Measurements from ENCODE around the gene GAS2L2.

The GAS2L2 gene

DNA sequence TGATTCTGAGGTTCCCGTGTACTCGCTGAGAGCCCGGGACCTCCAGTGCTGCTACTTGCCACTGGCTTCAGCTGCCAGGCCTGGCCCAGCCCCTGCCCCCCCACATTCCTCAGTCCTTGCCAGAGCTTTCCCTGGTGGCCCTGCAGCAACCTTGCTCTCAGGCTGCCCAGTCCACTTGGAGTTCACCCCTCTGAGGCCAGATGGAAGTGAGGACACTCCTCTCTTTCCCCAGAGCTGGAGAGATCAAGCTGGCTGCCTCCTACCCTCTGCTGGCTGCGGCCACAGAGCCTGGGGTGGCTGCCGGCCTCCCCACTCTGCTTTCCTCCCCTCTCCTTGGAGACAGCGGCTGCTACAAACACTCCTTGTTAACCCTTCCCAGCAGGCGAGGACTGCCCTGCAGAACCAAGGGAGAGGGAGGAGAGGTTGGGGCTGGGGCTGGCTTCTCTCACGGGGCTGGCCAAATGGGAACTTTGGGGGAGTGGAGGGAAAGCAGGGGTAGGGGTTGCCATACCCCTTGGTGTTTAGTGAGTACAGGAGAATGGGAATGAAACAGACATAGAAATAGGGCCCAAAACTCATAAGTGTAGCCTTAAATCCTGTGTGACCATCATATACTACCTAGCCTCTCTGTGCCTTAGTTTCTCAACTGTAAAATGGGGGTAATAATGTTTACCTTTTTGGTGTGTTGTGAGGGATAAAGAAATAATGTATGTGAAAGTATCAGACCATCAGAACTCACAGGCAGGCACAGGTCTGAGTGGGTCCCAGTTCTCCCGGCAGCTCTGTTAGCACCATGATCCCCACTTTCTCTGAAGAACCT is at the start of gene GAS2L2:
TSS of gene GAS2L2 (minus strand) at position 295 of the 820 bp plus-strand sequence. CDS start 389 bp downstream, outside the sequence.
- DNase-seq (ENCODE audit: low spot score) = peak; percentile 36

DNA sequence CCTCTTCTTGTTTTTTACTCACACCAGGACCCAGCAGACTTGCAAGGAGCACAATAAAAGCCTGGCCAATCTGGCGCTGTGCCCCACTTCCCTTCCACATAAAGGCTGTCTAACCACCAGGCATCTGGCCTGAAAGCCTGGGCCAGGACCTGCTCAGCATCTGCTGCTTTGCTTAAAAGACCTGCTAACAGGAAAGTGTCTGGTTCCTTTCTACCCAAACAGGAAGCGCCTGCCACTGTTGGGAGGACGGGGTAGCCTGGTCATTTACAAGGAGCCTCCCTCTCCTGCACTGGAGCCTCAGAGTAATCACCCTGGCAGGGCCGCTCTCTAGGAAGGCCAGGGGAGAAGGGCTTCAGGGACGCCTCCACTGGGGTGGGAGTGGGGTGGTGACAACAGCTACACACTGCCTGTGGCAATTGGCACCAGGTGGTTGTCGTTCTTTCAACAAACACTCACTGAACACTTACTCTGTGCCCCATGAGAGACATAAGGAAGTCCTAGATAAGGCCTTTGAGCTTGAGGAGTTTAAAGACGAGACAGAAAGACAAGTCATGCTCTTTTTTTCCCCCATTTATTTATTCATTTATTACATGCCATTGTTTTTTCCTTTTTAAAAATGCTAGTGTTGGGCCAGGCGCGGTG is 48.7 kb upstream of the GAS2L2 start:
- DNase-seq (ENCODE audit: low spot score) = peak; percentile 88

DNA sequence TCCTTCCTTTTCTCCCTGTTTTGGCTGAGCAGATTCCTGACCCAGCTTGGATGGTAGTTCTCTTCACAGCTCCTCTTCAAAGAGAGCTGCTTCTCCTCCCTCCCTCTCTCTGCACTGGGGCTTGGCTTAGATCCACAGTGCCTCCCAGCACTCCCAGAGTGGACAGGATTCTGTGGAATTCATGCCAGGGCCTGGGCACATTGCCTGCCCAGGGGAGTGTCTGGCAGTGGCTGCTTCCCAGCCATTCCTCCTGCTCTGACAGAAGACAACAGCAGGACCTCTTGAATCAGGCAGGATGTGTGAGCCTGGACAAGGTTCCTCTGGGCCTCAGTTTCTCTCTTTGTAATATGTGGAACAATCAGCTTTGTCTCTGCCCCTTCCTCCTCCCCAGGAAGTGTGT is 46.9 kb upstream of the GAS2L2 start:
- DNase-seq (ENCODE audit: low spot score) = peak; percentile 79

DNA sequence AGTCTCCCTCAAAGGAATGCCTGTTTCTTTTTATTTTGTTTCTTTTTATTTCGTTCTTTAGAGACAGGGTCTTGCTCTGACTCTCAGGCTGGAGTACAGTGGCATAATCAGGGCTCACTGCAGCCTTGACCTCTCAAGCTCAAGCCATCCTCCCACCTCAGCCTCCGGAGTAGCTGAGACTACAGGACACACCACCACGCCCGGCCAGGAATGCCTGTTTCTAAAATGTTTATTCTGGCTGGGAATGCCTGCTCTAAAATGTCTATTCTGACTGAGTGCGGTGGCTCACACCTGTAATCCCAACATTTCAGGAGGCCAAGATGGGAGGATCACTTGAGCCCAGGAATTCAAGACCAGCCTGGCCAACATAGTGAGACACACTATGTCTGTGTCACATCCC is 44.9 kb upstream of the GAS2L2 start:
- DNase-seq (ENCODE audit: low spot score) = no peak

DNA sequence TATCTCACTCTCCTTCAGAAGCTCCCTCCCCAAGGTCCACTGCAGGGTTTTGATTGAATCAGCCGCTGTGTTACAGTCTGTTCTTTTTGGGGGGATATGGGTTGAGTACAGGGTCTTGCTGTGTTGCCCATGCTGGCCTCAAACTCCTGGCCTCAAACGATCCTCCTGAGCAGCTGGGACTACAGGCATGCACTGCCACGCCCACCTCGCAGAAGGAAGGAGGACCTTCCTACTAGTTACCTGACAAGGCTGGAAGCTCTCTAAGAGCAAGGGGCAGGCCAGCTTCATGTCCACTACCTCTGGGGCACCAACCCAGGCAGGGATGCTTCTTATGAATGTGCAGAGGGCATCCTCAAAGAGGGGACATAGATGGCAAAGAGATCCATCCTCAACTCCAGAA is 44.3 kb upstream of the GAS2L2 start:
- no peak for DNase-seq (ENCODE audit: low spot score)

DNA sequence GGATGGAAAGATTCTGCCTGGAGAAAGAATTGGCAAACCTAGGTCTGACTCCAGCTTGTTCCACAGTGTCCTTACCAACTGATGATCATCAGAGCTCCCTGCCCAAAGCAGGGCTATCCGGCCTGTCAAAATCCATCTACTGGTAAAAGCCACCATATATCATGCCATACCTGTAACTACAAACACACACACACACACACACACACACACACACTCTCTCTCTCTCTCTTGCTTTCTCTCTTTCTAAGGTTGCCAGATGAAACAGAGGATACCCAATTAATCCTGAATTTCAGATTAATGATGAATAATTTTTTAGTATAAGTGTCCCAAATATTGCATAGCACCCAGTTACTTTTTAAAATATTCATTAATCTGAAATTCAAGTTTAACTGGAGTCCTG is 43.9 kb upstream of the GAS2L2 start:
- no peak for DNase-seq (ENCODE audit: low spot score)

DNA sequence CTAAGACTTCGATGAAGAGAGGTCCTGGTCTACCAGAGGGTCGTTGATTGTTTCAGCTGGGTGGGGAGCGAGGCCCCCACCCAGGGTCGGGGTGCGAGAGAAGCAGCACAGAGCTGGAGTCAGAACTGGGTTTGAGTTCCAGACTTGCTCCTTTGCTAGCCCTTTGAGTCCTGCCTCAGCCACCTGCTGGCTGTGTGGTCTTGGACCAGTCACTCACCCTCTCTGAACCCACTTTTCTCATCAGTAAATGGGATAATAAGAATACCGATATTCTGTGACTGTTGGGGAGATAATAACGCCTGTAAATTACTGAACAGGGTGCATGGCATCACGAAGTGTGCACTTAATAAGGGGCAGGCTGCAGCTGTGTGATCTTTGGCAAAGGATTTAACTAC is 42.8 kb upstream of the GAS2L2 start:
- DNase-seq (ENCODE audit: low spot score) = no peak

DNA sequence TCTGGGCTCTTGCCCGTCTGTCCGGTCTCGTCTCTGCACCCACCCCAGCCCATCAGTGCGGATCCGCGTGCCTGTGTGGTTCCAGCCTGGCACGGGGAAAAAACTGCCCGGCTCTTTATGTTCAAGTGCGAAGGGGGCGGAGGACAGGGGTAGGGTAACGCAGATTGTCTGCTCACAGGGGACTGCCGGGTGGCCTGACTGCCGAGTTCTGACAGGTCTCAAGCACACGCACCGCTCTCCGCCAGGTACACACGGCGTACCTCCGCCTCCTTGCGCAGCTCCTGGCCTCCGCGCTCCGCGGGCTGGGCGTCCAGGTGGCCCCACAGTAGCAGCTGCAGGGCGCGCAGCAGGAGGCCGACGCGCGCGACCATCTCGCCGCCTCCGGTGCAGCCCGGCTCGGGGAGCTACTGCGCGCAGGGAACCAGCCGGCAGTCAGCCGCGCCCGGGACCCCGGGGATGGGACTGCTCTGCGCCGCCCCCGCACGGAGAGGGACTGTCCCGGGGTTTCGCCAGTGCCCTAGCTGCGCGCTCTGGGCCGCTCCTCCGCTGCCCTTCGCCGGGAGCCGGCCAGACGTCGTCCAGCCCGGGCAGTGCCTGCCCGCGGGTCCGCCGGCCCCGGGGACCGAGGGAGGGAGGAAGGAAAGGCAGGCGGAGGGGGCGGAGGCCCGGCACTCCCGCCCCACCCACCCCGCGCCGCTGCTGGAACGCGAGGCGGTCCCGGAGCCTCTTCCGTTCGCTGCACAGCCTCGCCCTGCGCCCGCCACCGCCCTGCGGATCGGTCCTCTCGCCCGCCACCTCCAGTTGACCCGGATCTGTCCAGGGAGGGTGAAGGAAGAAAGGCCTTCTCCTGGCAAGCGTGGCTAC is 42.2 kb upstream of the GAS2L2 start, which contains the start of gene MMP28:
TSS of gene MMP28 (minus strand) at position 635 of the 864 bp plus-strand sequence. CDS start at position 371, 264 bp downstream.
- DNase-seq (ENCODE audit: low spot score) = no peak

DNA sequence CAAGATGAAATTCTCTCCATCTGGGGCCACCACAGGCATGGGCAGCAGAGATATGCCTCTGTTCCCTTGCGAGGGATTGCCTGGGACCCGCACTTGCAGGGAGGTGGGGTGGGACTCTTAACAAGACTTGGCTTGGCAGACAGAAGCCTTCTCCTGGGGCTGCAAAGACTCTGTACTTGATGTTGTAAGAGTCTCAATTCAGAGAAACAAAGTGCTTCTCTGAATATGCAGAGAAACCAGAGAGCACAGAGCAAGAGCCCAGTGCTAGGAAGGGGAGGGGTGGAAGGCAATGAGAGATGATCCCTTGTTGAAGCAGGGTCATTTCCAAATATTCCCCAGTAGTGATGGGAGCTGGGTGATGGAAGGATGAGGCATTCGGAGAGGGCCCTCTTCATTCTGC is 40.2 kb upstream of the GAS2L2 start:
- DNase-seq (ENCODE audit: low spot score) = peak; percentile 42

DNA sequence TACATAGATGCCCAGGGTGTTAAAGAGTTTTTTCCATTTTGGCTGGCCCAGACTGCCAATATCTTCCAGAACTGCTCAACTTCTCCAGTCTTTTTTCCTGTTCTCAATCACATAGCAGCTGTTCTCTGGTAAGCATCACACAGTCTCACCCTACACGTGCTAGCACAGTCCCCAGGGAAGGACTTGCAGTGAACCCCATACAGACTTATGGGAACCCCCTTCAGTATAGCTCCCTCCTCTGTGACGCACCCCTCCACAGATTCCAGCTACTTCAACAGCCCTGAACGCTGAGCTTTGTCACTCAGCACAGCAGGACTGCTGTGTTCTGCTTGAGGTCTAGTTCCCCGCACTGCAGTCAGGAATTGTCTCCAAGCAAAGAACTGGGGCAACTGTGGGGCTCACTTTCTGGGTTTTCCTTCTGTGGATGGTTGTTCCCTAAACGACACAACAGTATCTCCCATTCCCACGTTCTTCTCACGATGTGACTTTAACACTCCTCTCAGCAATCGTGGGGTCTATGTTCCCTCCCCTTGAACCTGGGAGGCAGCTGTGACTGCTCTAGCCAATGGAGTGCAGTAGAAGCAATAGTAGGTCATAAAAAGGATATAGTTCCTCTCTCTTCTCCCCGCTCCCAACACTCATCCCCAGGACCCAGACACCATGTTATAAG is 38.8 kb upstream of the GAS2L2 start:
- no peak for DNase-seq (ENCODE audit: low spot score)

DNA sequence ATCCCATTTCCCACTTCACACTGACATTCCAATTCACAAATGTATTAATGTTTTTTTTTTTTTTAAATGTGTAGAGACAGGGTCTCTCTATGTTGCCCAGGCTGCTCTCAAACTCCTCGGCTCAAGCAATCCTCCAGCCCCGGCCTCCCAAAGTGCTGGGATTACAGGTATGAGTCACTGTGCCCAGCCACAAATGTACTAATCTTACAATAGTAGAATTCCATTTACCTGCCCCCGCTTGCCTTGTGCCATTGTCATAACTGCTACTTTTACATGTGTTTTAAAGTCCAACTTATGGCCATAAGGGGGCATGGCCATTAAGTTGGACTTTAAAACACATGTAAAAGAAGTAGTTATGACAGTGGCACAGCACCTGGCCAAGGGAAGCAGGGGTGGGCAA is 37.8 kb upstream of the GAS2L2 start:
- no peak for DNase-seq (ENCODE audit: low spot score)

DNA sequence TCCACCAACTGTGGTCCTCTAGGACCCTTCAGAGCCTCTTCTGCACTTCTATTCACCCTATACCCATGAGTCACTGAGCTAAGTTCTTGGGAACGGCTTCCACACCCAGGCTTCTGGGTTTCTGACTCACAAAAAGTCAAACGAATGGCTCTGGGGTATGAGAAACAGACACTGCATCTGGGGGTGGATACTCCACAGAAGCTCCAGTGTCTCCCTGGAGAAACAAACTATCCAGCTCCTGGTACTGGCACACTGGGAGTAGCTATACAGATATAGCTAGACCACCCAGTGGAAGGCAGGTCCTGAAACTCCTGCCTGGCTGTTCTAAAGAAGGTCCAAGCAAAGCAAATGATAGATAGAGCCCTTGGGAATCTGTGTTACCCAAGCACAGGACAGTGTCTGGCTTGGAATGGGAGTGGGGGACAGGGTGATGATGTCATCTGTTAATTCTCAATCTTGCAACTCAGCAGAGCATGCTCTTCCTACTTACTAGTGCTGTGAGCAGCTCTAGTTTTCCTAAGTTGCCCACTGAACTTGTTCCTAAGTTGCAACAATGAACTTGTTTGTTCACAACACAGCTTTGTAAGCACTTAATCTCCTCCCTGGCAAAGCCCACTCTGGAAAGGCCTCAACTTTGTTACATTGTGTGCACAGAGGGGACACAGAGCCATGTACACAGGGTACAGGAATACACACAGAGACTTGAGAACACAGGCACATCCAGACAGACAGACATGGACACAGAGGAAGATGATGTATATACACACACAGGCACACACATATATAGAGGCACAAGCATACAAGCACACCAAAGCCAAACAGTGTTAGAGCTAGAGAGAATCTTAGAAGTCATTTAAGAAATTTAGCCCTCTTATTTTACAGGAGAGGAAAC is 35.7 kb upstream of the GAS2L2 start:
- DNase-seq (ENCODE audit: low spot score) = no peak

DNA sequence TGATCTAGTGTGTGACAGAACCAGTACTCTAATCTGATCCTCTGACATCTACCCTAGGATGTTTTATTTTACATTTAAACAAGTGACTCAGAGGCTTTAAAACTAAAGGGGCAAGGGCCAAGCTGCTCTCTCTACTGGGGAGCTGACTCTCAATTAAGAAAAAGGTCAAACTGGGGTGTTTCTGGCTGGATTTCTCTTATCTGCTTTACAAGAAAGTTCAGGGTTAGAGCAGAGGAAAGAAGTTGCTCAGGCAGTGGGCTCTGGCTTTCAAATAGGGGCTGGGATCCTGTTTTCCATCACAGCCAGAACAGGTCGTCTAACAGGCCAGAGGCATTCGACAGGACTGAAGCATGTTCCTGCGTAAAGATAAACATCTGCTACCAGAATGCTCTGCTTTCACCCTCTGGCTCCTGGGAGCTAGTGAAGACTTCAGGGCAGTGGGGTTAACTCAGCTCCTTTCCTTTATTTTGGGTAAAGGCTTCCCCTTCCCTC is 33.9 kb upstream of the GAS2L2 start:
- DNase-seq (ENCODE audit: low spot score) = no peak

DNA sequence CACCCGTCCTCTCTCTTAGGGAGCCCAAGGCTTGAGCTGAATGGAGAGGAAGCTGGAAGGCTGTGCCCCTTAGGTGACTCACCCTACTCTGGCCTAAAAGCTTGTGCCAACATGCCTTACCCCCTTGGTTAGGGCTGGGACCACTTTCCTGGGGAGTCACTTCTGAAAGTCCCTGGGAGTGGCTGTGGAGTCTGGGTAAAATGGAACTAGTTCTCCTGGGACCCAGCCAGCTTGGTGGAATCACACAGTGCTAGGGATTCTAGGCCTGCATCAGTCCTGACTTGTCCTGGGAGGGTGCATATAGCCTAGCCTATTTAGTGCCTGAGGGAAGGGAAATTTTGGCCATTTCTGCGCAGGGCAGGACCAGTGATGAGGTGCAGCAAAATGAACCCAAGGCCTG is 31.9 kb upstream of the GAS2L2 start:
- DNase-seq (ENCODE audit: low spot score) = no peak

DNA sequence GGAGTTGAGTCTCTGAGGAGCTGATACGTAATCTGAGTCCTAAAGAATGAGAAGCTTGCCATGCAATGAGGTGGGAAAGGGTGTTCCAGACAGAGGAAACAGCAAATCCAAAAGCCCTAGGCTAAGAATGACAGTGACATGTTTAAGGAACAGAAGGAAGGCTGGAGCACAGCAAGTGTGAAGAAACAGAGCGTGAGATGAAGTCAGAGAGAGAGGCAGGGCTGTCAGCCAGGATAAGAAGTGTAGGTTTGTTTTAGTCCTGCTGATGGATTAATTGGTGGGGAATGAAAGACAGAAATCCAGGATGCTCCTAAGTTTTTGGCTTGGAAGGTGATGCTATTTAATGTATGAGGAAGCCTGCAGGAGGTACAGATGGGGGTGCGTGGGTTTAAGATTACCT is 27.9 kb upstream of the GAS2L2 start:
- no peak for DNase-seq (ENCODE audit: low spot score)

DNA sequence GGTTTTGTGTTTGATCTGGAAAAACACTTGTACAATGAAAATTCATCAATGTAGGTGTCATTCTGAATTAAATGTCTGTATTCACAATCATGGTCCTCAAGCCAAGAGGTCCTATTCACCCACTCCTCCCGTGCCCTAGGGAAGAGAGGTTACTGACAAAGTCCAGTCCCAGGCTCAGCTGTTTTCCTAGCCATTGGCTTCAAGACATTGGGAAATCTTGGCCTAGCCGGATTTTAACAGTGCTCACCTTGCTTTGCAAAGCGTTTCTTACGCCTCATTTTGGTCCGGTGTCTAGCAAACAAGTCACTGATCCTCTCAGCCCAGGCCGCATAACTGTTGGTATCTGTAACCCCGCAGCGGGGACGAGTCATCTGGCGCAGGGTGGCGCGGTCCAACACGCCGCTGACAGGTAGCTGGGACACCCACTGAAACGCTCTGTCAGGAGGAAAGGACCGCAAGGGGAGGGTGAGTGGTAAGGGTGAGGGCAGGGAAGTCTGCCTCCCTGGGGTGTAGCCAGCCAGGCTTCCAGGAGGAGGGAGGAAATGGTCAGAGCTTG is 25.7 kb upstream of the GAS2L2 start:
- DNase-seq (ENCODE audit: low spot score) = no peak

DNA sequence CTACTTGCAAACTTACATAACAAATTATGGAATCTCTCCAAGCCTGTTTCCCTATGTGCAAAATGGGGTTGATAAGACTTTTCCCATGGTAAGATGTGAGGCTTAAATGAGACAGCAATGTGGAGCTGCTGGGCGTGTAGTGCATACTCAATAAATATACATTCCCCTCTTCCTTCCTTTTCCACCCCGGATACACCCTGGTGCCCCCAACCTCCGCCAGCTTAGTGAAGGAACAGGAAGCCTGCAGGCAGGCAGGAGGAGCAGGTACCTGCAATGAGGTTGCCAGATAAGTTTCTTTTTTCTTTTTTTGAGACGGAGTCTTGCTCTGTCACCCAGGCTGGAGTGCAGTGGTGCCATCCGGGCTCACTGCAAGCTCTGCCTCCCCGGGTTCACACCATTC is 22.5 kb upstream of the GAS2L2 start:
- no peak for DNase-seq (ENCODE audit: low spot score)

DNA sequence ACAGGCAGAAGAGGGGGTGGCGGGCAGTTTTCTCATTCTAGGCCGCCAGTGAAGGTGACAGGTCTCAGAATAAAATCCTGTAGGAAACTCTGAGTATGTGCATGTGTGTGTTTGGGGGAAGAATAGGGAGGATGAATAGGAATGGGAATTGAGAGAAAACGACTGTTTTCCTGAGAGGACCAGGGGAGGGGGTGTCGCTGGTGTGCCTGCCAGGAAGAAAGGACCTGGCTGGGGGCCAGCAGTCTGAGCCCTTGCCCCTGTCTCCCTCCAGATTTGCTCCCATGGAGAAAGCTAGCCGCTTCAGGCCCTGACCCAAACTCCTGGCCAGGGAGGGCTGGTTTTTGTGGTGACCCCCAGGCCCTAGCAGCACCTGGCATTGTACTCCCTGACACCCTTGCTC is 22.0 kb upstream of the GAS2L2 start:
- DNase-seq (ENCODE audit: low spot score) = no peak

DNA sequence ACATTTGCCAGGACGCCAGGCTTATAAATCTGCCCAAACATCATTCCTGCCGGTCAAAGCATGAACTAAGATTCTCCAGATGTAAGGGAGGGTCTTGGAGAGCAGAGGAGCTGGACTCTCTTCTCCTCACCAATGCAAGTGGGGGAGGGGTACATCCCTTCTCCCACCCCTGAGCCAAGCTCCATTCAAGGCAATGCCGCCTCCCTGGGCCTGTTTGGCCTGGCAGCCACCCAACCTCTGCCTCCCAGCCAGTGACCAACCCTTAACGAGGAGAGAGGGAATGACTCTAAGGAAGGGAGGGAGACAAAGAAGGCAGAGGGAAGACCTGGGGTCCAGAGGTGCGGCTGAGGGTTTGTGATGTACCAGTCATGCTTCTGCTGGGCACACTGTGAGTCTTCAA is 21.5 kb upstream of the GAS2L2 start:
- DNase-seq (ENCODE audit: low spot score) = peak; percentile 66

DNA sequence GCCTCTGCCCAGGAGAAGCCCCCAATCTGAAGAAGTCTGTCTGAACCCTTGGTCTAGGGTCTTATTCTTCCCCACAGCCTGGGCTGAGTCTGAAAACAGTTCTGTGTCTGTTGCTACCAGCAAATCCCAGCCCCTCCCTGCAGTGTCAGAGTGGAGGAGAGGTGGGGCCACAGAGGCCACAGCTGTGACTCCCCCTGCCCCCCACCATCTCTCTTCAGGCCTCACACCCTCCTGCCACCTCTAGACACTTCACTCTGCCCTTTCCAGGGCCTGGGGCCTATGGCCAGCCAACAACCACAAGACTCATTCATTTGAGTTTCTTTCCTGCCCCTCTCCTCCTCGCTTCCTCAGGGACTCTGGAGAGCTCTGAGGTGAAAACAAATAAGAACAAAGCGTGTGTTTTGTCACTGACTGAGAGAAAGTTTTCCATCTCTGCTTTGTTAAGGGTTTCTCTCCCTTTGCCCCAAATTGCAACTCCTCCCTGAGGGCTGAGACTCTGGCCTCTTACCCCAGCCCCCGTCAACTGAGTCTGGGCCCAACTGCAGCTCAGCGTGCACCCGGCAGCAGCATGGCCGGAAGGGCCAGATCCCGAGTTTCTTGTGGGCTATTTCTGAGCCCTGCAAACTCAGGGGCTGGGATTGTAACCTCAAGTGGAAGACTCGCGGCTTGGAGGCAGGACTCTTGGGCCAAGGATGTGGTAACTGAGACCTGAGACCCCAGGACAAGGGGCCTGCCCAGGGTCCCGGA is 20.8 kb upstream of the GAS2L2 start:
- DNase-seq (ENCODE audit: low spot score) = no peak
